Right ventricle myocardium inferior (tissue), 1 donor: Measurements from ENCODE around the gene RGS16. TPM values are rescaled to one million over a fixed set of nuclear protein-coding genes. Genes with fewer than 3 reads are reported as not detected.
"Not testable (repeated sequence)": the region's sequence is repeated elsewhere in the genome, so short reads cannot be mapped to it uniquely, and the experiment has no call there.

Experiments
- ATAC-seq: fragments of 200-7000 bp; cut with Tn5 transposase; one replicate; pipeline ENCODE4 v1.9.1; 2020; ENCODE audit warnings: mild to moderate bottlenecking, moderate library complexity
- DNase-seq: peaks from one replicate; pipeline ENCODE4 v3.0.0; 2021; ENCODE audit errors: missing footprints
- intact Hi-C: fragments of 100-400 bp; cut with DNase I; formaldehyde crosslinking; loops from one replicate; pipeline ENCODE4 v1.11.0; 2022
- long read RNA-seq: library from polyadenylated mRNA; unstranded; transcript quantifications from one replicate; pipeline ENCODE4 v2.0.0, GENCODE V29; 2021
- total RNA-seq: library from RNA; stranded (reverse); fragmentation: NEBNext Ultra II Directional; extraction: Animal tissue kit (Norgen Biotek cat#: 25700); gene quantifications from one replicate; pipeline ENCODE4 v1.2.1, GENCODE V29; 2021
- donor health status: DM: no; HTN: yes; CAD: no; lungs with severe emphysema.

The RGS16 gene, protein sequence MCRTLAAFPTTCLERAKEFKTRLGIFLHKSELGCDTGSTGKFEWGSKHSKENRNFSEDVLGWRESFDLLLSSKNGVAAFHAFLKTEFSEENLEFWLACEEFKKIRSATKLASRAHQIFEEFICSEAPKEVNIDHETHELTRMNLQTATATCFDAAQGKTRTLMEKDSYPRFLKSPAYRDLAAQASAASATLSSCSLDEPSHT
- 0.97 TPM for total RNA-seq
- long read RNA-seq, partial matches to known transcripts: 0 of 1 reads
- long read RNA-seq, other reads (novel, unspliced or antisense): 0 of 1 reads

- intact Hi-C loops: loop anchor here (5.0 kb wide), 3 partner anchors 73 to 522 kb away; no protein-coding TSS in a partner anchor
- ATAC-seq (peak; percentile 98), DNase-seq (peak; percentile 98)
These were observed at the start of gene RGS16 for GRCh38 chr1:182604175-182605164. TSS of gene RGS16 (minus strand) at chr1:182604389. CDS start at chr1:182604259, 130 bp downstream.

DNA sequence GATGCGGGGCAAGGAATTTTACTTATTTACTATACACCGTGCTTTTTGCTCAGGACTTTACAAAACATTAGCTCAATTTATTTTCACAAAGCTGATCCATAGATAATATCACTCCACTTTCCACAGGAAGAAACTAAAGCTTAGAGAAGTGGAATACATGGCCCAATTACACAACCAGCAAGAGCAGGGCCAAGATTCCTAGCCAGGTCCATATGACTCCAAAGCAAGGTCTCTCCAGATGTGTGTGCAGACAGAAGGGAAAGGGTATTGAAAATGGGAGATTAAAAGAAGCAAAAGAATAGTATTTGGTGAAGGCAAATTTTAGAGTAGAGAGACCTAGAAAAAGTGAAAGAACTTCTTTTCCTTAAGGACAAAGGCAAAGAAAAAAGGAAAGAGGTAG lies 49.8 kb upstream of the RGS16 start:
- DNase-seq: no peak
- intact Hi-C loops: no loop called here
- no peak for ATAC-seq

DNA sequence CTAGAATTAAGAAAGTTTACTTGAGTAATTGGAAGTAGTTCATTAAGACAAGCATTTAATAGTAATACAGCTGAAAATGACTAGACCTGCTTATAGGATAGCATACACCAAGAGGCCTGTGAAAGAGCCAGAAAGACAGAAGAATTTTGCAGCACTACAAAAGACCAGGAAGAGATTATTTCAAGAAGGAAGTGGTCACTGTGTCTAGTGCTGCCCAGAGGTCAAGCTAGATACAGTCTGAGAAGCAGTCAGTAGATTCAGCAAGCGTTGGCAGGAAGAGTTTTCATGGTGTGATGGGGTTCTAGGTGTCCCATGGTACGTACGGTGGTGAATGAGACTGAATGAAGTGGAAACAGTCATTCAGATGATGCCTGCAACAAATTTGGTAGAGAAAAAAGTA lies 48.7 kb upstream of the RGS16 start:
- no peak for DNase-seq
- intact Hi-C loops: no loop called here
- ATAC-seq: no peak

- no peak for ATAC-seq
- no peak for DNase-seq
- intact Hi-C loops: no loop called here
These were observed 47.1 kb upstream of the RGS16 start for GRCh38 chr1:182651339-182651724.

GRCh38 chr1:182650678-182651338 lies 46.6 kb upstream of the RGS16 start:
- no peak for DNase-seq

GRCh38 chr1:182649041-182649440 lies 44.9 kb upstream of the RGS16 start:
- DNase-seq (no peak), ATAC-seq (no peak)
- intact Hi-C loops: no loop called here

More at GRCh38 chr1:182650678-182651338, 46.6 kb upstream of the RGS16 start:
- ATAC-seq: no peak
- intact Hi-C loops: no loop called here

DNA sequence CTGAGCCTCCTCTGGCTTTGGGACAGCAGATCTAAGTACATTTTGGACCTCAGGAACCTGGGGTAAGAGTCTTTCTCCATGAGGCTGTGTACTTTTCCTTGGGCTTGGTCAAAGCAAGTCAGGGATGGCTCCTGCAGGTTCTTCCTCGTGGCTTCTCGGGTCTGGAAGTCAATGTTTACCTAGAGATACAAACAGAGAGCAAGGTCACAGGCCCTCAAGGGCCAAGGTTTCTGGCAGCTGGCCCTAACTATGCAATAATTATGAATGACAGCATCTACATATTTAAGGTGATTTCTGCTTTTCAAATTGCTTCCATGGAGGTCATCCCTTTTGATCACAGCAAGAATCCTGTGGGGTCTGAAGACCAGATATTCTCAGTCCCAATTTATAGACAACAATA lies 42.5 kb upstream of the RGS16 start:
- no peak for ATAC-seq

DNA sequence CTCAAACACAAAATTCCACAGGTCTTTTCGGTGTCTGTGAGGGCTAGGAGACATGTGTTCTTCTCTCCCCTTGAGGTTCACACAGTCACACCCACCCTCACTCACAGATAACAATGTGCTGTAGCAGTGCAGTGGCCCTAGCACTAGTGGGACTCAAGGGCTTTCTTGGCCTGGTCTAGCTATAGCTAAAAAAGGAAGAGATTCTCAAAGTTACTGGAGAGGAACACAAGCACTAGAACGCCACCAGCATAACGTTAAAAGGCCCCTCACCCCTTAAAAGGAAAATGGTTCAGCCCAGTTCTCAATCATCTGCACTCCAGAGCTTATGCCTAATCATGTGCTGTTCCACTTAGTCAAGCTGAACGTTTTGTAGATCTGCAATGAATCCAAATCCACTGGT lies 40.7 kb upstream of the RGS16 start:
- ATAC-seq (no peak), DNase-seq (no peak)
- intact Hi-C loops: no loop called here

More for the DNA sequence above, 42.5 kb upstream of the RGS16 start:
- DNase-seq: no peak
- intact Hi-C loops: no loop called here

- intact Hi-C loops: no loop called here
- DNase-seq (no peak), ATAC-seq (no peak)
These were observed 39.5 kb upstream of the RGS16 start for GRCh38 chr1:182643699-182644098.

- DNase-seq (no peak), ATAC-seq (no peak)
- intact Hi-C loops: no loop called here
These were observed 38.3 kb upstream of the RGS16 start for GRCh38 chr1:182642461-182642860.

DNA sequence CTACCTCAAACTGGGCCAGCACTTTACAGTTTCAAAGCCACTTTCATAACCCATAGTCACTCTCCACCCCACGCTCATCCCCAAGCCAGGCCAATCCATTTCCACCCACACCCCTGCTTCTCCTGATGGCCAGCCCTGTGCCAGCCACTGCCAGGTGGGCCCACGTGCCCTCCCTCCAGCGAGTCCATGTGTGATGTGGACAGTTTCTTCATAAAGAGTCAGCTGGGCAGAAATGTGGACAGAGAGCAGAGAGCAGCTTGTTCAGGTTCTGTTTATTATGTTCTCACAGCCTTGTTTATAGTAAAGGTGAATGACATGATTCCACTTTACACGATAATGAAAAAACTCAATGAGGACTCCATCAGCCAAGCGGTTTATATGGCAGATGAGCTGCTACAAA lies 37.4 kb upstream of the RGS16 start:
- ATAC-seq (no peak), DNase-seq (no peak)
- intact Hi-C loops: no loop called here

DNA sequence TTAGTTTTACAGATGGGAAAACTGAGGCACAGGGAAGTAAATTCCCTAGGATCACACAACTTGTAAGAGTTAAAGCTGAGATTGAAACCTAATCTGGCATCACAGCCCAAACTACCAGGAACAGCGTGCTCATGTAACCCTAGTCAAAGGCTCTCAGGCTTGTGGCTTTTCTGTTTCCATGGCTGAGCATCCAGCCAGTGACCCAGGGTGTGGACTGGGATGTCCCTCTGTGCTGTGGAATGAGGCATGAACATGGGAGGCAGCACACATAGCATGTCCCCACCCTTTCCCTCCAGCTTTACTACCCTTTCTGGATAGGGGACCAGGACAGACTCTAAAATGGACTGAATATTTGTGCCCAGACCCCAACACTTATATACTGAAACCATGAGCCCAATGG lies 35.1 kb upstream of the RGS16 start:
- intact Hi-C loops: no loop called here
- ATAC-seq: no peak
- no peak for DNase-seq

GRCh38 chr1:182637769-182638168 lies 33.6 kb upstream of the RGS16 start:
- DNase-seq (no peak), ATAC-seq (no peak)
- intact Hi-C loops: no loop called here

GRCh38 chr1:182635871-182636270 lies 31.7 kb upstream of the RGS16 start:
- DNase-seq: no peak
- no peak for ATAC-seq
- intact Hi-C loops: no loop called here

GRCh38 chr1:182634306-182635072 lies 30.3 kb upstream of the RGS16 start:
- ATAC-seq: no peak
- no peak for DNase-seq
- intact Hi-C loops: no loop called here

DNA sequence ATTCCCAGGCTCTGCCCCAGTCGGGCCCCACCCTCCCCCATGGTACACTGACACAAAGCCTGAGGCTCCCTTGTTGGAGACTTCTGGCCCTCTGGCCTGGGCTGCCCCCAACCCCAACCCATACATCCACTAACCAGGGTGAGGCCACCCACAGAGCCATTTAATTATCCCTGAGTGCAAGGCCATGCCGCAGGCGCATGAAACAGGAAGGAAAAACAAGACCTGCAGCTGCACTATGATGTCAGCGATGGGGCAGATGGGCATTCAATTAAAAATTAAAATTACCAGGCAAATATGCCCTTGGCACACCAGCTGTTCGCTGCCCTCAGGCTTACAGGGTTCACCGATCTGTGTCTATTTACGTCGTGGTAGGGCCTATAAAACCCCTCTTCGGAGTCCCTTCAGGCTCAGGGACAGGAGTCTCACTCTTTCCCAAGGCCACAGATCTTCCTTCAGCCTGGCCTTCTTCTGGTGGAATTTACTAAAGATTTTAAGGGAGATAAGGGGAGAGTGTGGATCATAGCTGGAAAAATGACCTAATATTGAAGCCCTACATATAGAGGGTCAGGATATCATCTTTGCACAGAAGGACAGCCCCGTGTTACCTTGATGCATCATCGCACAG lies 29.6 kb upstream of the RGS16 start:
- DNase-seq (no peak), ATAC-seq (no peak)
- intact Hi-C loops: no loop called here

GRCh38 chr1:182633031-182633430 lies 28.8 kb upstream of the RGS16 start:
- ATAC-seq (no peak), DNase-seq (no peak)
- intact Hi-C loops: no loop called here

DNA sequence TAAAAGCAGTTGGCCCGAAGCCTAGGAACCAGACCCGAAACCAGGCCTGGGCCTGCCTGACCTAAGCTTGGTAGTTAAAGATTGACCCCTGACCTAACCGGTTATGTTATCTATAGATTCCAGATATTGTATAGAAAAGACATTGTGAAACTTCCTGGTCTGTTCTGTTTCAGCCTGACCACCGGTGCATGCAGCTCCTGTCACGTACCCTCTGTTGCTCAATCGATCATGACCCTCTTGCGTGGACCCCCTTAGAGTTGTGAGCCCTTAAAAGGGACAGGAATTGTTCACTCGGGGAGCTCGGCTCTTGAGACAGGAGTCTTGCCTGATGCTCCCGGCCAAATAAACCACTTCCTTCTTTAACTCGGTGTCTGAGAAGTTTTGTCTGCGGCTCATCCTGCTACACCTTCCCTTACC lies 28.3 kb upstream of the RGS16 start:
- DNase-seq, ATAC-seq, intact Hi-C loops: not testable (repeated sequence)
